T-helper 2 cell treated with Interferon-gamma antibody and Interleukin-4, amounts not matched to agents 100 ng/mL and 5 ng/mL, for 36 hours (primary cell): ENCODE data around the gene PCDHGA10. TPM values are rescaled to one million over a fixed set of nuclear protein-coding genes. Genes with fewer than 3 reads are reported as not detected.
"Not testable (repeated sequence)": the region's sequence is repeated elsewhere in the genome, so short reads cannot be mapped to it uniquely, and the experiment has no call there.

Source experiments
- intact Hi-C: fragments of 100-400 bp; cut with micrococcal nuclease; formaldehyde crosslinking; loops from one replicate; pipeline ENCODE4 v1.15.1; 2023
- total RNA-seq: library from RNA; stranded (reverse); gene quantifications from 2 replicates; pipeline ENCODE4 v1.2.3, GENCODE V29; 2022

Gene PCDHGA10
- total RNA-seq, result 0.34 and 0.41 TPM in 2 replicates

DNA sequence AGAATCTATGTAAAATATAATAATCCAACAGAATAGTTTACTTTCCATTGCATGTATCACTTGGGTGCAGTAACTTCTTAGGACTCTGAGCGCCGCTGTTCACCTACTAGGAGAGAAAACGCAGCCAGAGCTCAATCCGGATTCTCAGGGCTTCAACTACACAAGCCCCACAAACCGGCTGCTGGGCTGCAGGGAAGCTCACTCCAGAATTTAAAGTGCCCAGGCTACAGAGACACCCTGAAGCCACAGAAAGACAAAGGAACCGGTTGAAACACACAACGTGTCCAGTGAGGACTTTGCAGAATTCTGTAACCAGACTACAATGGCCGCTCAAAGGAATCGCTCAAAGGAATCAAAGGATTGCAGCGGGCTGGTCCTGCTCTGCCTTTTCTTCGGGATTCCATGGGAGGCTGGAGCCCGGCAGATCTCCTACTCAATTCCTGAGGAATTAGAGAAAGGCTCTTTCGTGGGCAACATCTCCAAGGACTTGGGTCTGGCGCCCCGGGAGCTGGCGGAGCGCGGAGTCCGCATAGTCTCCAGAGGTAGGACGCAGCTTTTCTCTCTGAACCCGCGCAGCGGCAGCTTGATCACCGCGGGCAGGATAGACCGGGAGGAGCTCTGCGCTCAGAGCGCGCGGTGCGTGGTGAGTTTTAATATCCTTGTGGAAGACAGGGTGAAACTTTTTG, at the start of gene PCDHGA10:
TSS of gene PCDHGA10 (plus strand) at position 134 of the 686 bp plus-strand sequence. CDS start at position 323, 189 bp downstream.
- intact Hi-C loops, result loop anchor here (1.0 to 10.0 kb wide), 5 partner anchors 91 to 178 kb away; partner anchors contain the start of gene TAF7

DNA sequence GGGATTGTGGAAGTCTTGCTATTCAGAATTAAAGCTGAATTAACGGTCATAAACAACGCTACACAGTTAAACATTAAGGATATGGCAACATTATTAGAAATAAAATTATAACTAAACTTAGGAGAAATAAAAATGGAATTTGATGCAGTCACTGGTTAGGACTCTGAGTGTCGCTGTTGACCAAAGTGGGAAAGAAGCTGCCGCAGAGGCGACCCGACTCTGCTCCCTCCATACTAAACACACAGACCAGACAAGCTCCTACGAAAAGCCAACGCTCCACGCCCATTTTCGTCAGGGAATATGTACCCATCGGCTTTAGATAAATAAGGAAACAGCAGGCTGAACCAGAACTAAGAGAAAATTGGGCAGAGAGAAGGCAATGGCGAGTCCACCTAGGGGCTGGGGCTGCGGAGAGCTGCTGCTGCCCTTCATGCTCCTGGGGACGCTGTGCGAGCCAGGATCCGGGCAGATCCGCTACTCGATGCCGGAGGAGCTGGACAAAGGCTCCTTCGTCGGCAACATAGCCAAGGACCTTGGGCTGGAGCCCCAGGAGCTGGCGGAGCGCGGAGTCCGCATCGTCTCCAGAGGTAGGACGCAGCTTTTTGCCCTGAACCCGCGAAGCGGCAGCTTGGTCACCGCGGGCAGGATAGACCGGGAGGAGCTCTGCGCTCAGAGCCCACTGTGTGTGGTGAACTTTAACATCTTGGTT, 48.7 kb upstream of the PCDHGA10 start, which contains the start of gene PCDHGA5:
TSS of gene PCDHGA5 (plus strand) at position 211 of the 709 bp plus-strand sequence. CDS start at position 380, 169 bp downstream.
- intact Hi-C loops, result loop anchor here (5.0 kb wide), 1 partner anchor 58 kb away; the partner anchor contains the start of gene PCDHGA11

DNA sequence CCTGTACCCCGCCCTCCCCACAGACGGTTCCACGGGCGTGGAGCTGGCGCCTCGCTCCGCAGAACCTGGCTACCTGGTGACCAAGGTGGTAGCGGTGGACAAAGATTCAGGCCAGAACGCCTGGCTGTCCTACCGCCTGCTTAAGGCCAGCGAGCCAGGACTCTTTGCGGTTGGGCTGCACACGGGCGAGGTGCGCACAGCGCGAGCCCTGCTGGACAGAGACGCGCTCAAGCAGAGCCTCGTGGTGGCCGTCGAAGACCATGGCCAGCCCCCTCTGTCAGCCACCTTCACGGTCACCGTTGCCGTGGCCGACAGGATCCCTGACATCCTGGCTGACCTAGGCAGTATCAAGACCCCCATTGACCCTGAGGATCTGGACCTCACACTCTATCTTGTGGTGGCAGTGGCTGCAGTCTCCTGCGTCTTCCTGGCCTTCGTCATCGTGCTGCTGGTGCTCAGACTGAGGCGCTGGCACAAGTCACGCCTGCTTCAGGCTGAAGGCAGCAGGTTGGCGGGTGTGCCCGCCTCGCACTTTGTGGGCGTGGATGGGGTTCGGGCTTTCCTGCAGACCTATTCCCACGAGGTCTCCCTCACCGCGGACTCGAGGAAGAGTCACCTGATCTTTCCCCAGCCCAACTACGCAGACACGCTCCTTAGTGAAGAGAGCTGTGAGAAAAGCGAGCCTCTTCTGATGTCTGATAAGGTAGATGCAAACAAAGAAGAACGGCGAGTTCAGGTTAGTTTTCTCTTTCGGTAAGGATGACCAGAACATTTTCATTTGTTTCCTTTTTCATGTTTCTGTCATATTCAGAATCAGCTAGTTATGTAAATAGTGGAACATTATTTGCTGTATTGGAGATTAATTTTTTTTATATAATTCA, 46.5 kb upstream of the PCDHGA10 start:
- intact Hi-C loops, result no loop called here

DNA sequence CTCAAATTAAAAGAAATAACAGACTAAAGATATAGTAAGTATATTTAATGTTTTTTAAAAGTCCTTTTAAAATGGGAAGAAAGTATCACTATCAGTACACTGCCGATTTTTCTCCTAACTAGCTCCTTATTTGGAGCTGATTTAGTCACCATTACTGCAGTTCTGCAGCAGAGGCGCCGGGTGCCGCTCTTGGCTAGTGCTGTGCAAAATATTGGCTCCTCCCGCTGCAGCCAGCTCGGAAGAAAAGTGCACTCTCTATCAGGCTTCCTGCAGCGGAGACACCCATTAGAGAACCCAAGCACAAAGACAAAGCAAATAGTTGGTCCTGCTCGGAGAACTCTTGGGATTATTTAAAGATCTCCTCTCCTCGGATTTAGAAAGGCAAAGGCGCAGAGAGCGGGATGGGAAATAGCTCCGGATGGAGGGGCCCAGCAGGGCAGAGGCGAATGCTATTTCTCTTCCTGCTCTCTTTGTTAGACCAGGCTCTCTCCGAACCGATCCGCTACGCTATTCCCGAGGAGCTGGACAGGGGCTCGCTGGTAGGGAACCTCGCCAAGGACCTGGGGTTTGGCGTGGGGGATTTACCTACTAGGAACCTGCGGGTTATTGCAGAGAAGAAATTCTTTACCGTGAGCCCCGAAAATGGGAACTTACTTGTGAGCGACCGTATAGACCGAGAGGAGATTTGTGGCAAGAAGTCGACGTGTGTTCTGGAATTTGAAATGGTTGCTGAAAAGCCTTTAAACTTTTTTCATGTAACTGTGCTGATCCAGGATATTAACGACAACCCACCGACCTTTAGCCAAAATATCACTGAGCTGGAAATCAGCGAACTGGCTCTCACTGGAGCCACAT, 42.6 kb upstream of the PCDHGA10 start, which contains the start of gene PCDHGB3:
TSS of gene PCDHGB3 (plus strand) at position 249 of the 855 bp plus-strand sequence. CDS start at position 402, 153 bp downstream.
- intact Hi-C loops, result no loop called here

DNA sequence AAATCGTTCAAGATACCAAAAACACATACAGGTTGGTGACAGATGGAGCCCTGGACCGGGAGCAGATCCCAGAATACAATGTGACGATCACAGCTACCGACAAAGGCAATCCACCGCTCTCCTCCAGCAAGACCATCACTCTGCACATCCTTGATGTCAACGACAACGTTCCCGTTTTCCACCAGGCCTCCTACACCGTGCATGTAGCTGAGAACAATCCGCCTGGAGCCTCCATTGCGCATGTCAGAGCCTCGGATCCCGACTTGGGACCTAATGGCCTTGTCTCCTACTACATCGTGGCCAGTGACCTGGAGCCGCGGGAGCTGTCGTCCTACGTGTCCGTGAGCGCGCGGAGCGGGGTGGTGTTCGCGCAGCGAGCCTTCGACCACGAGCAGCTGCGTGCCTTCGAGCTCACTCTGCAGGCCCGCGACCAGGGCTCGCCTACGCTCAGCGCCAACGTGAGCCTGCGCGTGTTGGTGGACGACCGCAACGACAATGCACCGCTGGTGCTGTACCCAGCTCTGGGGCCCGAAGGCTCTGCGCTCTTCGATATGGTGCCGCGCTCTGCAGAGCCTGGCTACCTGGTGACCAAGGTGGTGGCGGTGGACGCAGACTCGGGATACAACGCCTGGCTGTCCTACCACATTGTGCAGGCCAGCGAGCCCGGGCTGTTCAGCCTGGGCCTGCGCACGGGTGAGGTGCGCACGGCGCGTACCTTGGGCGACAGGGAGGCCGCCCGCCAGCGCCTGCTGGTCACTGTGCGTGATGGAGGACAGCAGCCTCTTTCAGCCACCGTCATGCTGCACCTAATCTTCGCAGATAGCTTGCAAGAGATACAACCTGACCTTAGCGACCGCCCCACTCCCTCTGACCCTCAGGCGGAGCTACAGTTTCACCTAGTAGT, 41.0 kb upstream of the PCDHGA10 start:
- intact Hi-C loops, result no loop called here

DNA sequence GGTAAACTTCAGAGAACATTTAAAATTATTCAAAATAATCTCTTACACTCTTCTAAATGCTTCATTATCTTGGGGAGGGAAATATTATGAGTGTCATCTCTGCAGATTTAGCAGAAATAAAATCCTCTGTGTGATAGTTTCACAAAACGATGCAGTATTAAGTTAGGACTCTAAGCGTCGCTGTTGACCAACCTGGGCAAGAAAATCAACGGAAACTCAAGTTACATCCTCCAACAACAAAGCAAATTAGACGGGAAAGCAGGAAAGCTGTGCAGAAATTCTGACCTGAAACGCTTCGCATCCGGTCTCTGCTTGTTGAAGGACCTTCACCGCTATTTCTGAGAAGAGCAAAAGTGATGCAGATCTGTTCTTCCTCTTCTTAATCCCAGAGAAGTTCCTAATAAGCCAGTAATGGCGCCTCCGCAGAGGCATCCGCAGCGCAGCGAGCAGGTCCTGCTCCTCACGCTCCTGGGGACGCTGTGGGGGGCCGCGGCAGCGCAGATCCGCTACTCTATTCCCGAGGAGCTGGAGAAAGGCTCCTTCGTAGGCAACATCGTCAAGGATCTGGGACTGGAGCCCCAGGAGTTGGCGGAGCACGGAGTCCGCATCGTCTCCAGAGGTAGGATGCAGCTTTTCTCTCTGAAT, 39.0 kb upstream of the PCDHGA10 start, which contains the start of gene PCDHGA6:
TSS of gene PCDHGA6 (plus strand) at position 219 of the 645 bp plus-strand sequence. CDS start at position 412, 193 bp downstream.
- intact Hi-C loops, result no loop called here

DNA sequence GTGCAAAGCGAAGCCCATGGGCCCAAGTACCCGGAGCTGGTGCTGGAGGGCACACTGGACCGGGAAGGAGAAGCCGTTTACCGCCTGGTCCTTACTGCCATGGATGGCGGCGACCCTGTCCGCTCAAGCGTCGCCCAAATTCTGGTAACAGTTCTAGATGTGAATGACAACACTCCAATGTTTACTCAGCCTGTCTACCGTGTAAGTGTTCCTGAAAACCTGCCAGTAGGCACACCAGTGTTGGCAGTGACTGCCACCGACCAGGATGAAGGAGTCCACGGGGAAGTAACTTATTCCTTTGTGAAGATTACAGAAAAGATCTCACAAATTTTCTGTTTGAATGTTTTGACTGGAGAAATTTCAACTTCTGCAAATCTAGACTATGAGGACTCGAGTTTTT, 38.2 kb upstream of the PCDHGA10 start:
- intact Hi-C loops, result no loop called here

DNA sequence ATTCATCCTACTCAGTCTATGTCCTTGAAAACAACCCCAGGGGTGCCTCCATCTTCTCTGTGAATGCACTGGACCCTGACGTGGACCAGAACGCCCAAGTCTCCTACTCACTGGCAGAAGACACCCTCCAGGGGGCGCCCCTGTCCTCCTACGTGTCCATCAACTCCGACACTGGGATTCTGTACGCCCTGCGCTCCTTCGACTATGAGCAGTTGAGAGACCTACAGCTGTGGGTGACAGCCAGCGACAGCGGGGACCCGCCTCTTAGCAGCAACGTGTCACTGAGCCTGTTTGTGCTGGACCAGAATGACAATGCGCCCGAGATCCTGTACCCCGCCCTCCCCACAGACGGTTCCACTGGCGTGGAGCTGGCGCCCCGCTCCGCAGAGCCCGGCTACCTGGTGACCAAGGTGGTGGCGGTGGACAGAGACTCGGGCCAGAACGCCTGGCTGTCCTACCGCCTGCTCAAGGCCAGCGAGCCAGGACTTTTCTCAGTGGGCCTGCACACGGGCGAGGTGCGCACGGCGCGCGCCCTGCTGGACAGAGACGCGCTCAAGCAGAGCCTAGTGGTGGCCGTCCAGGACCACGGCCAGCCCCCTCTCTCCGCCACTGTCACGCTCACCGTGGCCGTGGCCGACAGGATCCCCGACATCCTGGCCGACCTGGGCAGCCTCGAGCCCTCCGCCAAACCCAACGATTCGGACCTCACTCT, 37.2 kb upstream of the PCDHGA10 start:
- intact Hi-C loops, result not testable (repeated sequence)

DNA sequence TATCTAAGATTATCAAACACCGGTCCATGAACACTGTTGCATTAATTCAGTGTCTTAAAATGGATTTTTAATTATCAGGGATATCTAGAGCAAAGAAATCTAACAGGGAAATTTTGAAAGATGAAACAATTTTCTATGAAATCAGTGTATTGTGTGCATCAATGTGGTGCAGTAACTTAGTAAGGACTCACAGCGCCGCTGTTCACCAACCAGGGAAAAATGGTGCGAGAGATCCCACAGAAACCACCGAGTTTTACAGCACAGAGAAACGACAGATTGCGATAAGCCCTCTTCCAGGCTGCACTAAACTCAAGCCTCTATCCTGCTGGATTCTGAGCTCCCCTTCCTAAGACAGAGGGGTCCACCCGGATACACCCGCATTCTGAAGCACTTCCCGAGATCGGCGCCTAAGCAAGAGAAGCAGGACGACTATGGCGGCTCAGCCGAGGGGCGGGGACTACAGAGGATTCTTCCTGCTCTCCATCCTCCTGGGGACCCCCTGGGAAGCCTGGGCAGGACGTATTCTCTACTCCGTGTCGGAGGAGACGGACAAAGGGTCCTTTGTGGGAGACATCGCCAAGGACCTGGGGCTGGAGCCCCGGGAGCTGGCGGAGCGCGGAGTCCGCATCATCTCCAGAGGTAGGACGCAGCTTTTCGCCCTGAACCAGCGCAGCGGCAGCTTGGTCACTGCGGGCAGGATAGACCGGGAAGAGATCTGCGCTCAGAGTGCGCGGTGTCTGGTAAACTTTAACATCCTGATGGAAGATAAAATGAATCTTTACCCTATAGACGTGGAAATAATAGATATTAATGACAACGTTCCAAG, 30.1 kb upstream of the PCDHGA10 start, which contains the start of gene PCDHGA7:
TSS of gene PCDHGA7 (plus strand) at position 274 of the 826 bp plus-strand sequence. CDS start at position 432, 158 bp downstream.
- intact Hi-C loops, result no loop called here

DNA sequence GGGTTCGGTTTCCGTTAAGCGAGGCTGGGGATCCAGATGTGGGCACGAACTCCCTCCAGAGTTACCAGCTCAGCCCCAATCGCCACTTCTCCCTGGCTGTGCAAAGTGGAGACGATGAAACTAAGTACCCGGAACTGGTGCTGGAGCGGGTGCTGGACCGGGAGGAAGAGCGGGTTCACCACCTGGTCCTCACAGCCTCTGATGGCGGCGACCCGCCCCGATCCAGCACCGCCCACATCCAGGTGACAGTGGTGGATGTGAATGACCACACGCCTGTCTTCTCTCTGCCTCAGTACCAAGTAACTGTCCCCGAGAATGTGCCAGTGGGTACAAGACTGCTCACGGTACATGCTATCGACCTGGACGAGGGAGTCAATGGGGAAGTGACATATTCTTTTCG, 29.4 kb upstream of the PCDHGA10 start:
- intact Hi-C loops, result no loop called here

DNA sequence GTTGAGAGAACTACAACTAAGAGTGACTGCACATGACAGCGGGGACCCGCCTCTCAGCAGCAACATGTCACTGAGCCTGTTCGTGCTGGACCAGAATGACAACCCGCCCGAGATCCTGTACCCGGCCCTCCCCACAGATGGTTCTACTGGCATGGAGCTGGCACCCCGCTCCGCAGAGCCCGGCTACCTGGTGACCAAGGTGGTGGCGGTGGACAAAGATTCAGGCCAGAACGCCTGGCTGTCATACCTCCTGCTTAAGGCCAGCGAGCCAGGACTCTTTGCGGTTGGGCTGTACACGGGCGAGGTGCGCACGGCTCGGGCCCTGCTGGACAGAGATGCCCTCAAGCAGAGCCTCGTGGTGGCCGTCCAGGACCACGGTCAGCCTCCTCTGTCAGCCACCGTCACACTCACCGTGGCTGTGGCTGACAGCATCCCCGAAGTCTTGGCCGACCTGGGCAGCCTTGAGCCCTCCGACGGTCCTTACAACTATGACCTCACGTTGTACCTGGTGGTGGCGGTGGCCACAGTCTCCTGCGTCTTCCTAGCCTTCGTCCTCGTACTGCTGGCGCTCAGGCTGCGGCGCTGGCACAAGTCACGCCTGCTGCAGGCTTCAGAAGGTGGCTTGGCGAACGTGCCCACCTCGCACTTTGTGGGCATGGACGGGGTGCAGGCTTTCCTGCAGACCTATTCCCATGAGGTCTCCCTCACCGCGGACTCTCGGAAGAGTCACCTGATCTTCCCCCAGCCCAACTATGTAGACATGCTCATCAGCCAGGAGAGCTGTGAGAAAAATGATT, 28.1 kb upstream of the PCDHGA10 start:
- intact Hi-C loops, result no loop called here

DNA sequence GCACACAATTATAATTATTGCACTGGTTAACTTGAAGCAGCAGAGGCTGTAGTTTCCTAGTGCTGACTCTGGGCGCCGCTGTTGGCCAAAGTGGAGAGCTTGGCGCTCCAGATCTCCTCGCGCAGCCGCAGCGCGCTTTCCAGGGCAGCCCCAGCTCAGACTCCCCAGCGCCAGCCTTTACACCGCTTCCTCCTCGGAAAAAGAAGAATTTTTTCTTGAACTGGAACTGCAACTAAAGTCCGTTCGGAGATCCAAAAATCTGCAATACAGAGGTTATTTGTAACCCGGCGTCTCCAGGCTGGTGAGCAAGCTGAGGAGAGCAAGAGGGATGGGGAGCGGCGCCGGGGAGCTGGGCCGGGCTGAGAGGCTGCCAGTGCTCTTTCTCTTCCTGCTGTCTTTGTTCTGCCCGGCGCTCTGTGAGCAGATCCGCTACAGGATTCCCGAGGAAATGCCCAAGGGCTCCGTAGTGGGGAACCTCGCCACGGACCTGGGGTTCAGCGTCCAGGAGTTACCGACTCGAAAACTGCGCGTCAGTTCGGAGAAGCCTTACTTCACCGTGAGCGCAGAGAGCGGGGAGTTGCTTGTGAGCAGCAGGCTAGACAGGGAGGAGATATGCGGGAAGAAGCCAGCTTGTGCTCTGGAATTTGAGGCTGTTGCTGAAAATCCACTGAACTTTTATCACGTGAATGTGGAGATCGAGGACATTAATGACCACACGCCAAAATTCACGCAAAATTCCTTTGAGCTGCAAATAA, 25.1 kb upstream of the PCDHGA10 start, which contains the start of gene PCDHGB4:
TSS of gene PCDHGB4 (plus strand) at position 142 of the 755 bp plus-strand sequence. CDS start at position 329, 187 bp downstream.
- intact Hi-C loops, result not testable (repeated sequence)

DNA sequence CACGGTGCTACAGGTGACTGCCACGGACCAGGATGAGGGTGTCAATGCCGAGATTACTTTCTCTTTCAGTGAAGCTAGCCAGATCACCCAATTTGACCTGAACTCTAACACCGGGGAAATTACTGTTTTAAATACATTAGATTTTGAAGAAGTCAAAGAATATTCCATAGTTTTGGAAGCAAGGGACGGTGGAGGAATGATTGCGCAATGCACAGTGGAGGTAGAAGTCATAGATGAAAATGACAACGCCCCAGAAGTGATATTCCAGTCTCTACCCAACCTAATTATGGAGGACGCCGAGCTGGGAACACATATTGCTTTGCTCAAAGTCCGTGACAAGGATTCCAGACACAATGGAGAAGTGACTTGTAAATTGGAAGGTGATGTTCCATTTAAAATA, 24.1 kb upstream of the PCDHGA10 start:
- intact Hi-C loops, result no loop called here

DNA sequence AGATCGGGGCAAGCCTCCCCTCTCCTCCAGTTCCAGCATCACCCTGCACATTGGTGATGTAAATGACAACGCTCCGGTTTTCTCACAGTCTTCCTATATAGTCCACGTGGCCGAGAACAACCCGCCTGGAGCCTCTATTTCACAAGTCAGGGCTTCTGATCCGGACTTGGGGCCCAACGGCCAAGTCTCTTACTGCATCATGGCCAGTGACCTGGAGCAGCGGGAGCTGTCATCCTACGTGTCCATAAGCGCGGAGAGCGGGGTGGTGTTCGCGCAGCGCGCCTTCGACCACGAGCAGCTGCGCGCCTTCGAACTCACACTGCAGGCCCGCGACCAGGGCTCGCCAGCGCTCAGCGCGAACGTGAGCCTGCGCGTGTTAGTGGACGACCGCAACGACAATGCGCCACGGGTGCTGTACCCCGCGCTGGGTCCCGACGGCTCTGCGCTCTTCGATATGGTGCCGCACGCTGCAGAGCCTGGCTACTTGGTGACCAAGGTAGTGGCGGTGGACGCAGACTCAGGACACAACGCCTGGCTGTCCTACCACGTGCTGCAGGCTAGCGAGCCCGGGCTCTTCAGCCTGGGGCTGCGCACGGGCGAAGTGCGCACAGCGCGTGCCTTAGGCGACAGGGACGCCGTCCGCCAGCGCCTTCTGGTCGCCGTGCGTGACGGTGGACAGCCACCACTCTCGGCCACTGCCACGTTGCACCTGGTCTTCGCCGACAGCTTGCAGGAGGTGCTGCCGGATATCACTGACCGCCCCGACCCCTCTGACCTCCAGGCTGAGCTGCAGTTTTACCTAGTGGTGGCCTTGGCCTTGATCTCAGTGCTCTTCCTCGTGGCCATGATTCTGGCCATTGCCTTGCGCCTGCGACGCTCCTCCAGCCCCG, 23.4 kb upstream of the PCDHGA10 start:
- intact Hi-C loops, result no loop called here
